Measurements from ENCODE around the gene PCCA.

DNA sequence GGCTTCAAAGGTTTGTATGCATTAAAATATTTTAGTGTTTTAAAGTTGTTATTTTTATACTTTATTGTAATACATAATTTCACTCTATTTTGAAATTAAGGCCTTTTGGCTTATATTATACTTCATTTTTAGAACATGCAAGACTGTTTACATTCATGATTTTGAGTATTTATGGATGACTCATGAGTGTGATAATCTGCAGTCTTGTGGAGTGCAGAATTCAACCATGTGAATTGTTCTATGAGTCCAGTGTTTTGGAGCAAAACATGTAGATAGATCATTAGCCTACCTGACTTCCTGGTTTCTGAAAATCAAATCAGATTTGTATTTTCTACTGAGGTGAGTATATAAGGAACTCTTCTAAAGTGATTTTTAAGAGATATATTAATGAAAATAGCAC lies 241.8 kb downstream of the PCCA start:
- TF ChIP-seq POLR2A (IDR thresholded peaks at IDR 0.05; ENCODE audit: low read length) (no peak), GATA1 (IDR thresholded peaks at IDR 0.05; ENCODE audit: low read depth, low read length) (no peak)

Data from erythroblast (primary cell).